OCI-M2 (cell line): ENCODE measurements around the gene PRKAB2.
"Not testable (repeated sequence)": the region's sequence is repeated elsewhere in the genome, so short reads cannot be mapped to it uniquely, and the experiment has no call there.

ENCODE experiments used
- DNase-seq: peaks from one replicate; lab custom pipeline; 2025; ENCODE audit not compliant: unreplicated experiment; lab: John Stamatoyannopoulos, UW

The PRKAB2 gene

DNA sequence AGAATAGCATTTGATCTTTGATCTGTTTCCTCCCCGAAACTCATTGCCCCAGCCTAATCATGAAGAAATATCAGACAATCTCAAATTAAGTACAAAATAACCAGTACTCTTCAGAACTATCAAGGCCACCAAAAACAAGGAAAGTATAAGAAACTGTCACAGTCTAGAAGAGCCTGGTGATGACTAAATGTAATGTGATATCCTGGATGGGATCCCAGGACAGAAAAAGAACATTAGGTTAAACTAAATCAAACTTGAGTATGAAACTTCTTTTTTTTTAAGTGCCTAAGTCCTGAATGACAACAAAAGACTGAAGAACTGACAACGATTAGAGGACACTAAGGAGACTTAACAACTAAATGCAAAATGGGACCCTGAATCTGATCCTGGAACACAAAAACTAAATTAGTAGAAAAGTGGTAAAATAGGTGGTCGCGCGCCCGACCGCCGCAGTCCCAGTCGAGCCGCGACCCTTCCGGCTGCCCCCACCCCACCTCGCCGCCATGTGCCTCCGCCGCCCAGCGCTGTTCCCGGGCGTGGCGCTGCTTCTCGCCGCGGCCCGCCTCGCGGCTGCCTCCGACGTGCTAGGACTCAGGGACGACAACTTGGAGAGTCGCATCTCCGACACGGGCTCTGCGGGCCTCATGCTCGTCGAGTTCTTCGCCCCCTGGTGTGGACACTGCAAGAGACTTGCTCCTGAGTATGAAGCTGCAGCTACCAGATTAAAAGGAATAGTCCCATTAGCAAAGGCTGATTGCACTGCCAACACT lies 5.5 kb upstream of the PRKAB2 start:
- DNase-seq = no peak

- no peak for DNase-seq
Measured at GRCh38 chr1:147171399-147172167, 687 bp downstream of the PRKAB2 start.

DNA sequence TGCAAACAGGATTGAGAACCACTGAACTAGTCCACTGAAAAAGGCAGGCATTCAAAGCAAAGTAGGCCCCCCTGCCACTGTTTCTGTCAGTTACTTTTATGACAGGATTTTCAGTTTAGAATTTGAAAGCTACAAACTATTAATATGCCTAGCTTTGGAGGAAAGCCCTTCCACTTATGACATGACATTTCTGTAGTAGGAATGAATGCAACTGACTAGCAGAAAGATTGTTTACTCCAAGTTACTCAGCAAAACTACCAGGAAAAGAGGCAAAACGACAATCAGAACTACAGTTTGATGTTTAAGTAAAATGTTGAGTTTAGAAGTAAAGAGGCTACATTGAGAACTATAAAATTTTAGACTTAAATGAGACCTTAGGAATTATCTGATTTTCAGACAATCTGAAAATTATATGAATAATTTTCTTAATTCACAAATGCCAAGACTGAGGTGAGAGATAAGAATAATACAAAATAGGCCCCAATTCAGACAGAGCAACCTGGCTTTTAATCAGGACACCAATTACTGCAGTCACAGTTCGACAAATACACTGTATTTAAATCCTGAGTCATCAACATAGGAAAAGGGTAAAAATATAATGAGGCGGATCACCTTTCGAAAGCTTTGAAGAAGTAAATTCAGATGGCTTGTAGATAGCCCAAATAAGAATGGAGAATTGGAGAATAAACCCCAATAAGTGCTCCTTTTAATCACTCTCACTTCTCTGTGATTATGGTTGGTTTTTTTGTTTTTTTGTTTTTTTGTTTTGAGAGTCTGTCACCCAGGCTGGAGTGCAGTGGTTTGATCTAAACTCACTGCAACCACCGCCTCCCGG lies 2.2 kb downstream of the PRKAB2 start:
- DNase-seq = no peak

- no peak for DNase-seq
Measured at GRCh38 chr1:147169171-147169570, 3.1 kb downstream of the PRKAB2 start.

GRCh38 chr1:147168626-147169058 lies 3.6 kb downstream of the PRKAB2 start:
- DNase-seq = no peak

- DNase-seq = no peak
Measured at GRCh38 chr1:147167365-147167764, 4.9 kb downstream of the PRKAB2 start.

GRCh38 chr1:147163019-147163418 lies 9.3 kb downstream of the PRKAB2 start:
- no peak for DNase-seq

DNA sequence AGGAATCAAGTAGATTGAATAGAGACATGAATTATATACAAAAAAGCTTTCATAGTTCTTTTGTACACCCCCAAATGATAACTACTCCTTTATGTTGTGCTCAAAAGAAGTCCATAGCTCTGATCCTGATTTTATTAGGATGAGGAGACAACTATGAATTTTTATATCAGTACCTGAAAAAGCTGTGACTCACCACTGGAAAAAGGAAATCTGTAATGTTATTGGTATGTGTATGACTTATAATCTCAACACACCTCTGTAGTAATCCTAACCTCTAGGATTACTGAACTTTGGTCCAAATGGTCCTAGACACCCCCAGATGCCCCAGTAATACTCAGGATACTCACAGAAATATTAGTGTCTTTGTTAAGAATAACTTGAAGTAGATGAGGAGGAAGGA lies 10.2 kb downstream of the PRKAB2 start:
- no peak for DNase-seq

DNA sequence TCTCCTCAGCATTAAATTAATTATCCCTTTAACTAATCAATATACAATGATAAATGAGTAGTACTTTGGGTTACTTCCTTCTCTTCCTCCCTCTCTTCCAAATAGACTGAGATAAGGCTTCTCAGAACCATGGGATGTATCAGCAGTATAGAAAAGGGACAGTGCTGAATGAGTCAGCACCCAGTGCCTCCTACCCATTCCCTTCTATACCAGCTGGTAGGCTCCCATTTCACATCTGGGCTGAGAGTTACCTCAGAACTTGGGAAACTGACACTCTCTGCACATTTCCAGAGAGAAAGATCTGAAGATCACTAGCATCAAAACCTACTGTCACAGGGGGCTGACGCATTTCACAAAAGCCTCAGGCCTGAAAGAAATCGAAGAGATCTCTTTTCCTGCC lies 15.2 kb downstream of the PRKAB2 start:
- not testable (repeated sequence) for DNase-seq

DNA sequence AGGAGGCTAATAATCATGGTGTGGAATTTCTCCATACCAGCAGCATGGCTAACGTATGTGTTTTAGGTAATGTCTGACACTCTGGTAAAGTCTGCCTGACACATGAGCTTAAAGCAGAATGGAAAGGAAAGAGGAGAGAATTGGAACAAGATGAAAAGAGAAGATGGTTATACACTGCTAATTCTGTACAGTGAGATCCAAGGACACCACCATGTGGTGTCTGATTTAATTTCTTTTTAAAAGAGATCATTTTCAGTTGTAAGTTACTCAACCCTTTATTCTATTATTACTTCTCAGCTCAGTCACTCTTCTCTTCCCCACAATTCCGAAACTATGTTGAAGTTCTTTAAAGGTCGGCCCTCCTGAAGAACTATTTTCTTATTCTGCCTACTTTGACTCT lies 15.6 kb downstream of the PRKAB2 start:
- DNase-seq = no peak

- DNase-seq = no peak
Measured at GRCh38 chr1:147152772-147153171, 19.5 kb downstream of the PRKAB2 start.

- no peak for DNase-seq
Measured at GRCh38 chr1:147151244-147151643, 21.0 kb downstream of the PRKAB2 start.

GRCh38 chr1:147142886-147143285 lies 29.4 kb downstream of the PRKAB2 start:
- no peak for DNase-seq

- DNase-seq = not testable (repeated sequence)
Measured at GRCh38 chr1:147130721-147131120, 41.5 kb downstream of the PRKAB2 start.

GRCh38 chr1:147129116-147129873 lies 43.0 kb downstream of the PRKAB2 start:
- DNase-seq = no peak

GRCh38 chr1:147124266-147124665 lies 48.0 kb downstream of the PRKAB2 start:
- DNase-seq = no peak

DNA sequence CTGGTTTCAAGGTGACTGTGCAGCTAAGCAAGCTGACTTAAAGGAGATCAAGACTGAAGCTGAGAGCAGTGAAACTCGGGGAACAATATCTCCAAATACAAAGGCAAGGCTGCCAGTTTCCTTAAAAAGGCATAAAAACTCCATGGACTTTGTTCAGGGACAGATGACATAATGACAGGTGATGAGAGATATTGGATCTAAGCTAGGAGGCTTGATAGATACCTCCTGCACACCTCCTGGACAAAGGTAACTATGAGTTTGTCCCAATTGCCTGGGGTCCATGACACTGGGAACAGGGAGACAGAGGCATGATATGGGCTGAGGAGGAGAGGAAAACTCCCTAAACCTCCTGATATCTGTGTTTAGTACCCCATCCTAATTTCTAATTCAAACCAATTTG lies 55.2 kb downstream of the PRKAB2 start:
- no peak for DNase-seq

- no peak for DNase-seq
Measured at GRCh38 chr1:147115496-147115895, 56.8 kb downstream of the PRKAB2 start.

DNA sequence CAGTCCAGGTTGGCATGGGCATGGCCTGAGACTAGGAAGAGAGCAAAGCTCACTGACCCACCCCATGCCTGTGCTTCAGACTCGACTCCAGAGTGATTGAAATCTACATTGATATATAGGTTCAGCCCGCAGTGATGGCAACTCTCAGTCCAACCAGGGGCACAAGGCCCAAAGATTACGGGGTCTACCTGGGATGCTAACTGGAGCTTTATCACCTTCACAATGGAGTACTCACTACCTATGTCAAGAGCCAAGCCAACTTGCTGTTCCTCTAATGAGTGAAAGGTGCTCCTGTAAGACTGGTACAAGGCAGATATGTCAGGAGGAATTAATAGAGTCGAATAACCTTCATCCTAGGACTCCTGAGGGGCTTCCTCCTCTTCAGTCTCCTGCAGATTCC lies 57.2 kb downstream of the PRKAB2 start:
- DNase-seq = not testable (repeated sequence)

GRCh38 chr1:147114353-147114752 lies 57.9 kb downstream of the PRKAB2 start:
- DNase-seq = not testable (repeated sequence)
